Measurements from ENCODE around the gene OR5B21.

OR5B21 gene

GRCh38 chr11:58490827-58491226 lies 17.1 kb downstream of the OR5B21 start:
- no peak for DNase-seq

GRCh38 chr11:58487170-58487569 lies 20.7 kb downstream of the OR5B21 start:
- DNase-seq: no peak

GRCh38 chr11:58485961-58486360 lies 21.9 kb downstream of the OR5B21 start:
- DNase-seq: no peak

GRCh38 chr11:58471892-58472291 lies 36.0 kb downstream of the OR5B21 start:
- no peak for DNase-seq

- DNase-seq: no peak
Measured at GRCh38 chr11:58466293-58466692, 41.6 kb downstream of the OR5B21 start.

GRCh38 chr11:58465690-58466089 lies 42.2 kb downstream of the OR5B21 start:
- no peak for DNase-seq

All from CD4-positive, alpha-beta T cell treated with Interleukin-17A for 1 hour (primary cell).